ENCODE results near the gene IFITM1.
"Not testable (repeated sequence)": the region's sequence is repeated elsewhere in the genome, so short reads cannot be mapped to it uniquely, and the experiment has no call there.

- TF ChIP-seq CTCF, POLR2A (IDR thresholded peaks at IDR 0.05): not testable (repeated sequence)
Measured at GRCh38 chr11:328516-329100, 14.8 kb downstream of the IFITM1 start.
